Neural progenitor cell (in vitro differentiated cells): ENCODE measurements around the gene IL36RN. TPM values are rescaled to one million over a fixed set of nuclear protein-coding genes. Genes with fewer than 3 reads are reported as not detected.
A peak's percentile ranks its signal among the peaks of the same experiment; 100 is the strongest.

ENCODE experiments used
- DNase-seq: peaks from one replicate; pipeline ENCODE4 v3.0.0-alpha.2; 2016; ENCODE audit warnings: low spot score
- H2AFZ ChIP-seq: fragments of 200-600 bp; sonication (generic); replicated peaks from 2 replicates; pipeline ENCODE4 v1.6.1; 2016; ENCODE audit warnings: antibody characterized with exemption
- H3F3A ChIP-seq: fragments of 200-600 bp; sonication (generic); 2 replicates; pipeline ENCODE4 v1.6.1; 2016; ENCODE audit warnings: antibody characterized with exemption, low read depth
- H3K27ac ChIP-seq: fragments of 200-600 bp; sonication (generic); 2 replicates; pipeline ENCODE4 v1.5.1; 2016; ENCODE audit warnings: mild to moderate bottlenecking
- H3K27me3 ChIP-seq: fragments of 200-600 bp; sonication (generic); 2 replicates; pipeline ENCODE4 v1.6.1; 2016; ENCODE audit warnings: mild to moderate bottlenecking, moderate library complexity
- H3K36me3 ChIP-seq: fragments of 200-600 bp; sonication (generic); 2 replicates; pipeline ENCODE4 v1.5.1; 2016
- H3K4me1 ChIP-seq: fragments of 200-600 bp; sonication (generic); 2 replicates; pipeline ENCODE4 v1.6.1; 2016; ENCODE audit warnings: mixed run types
- H3K4me2 ChIP-seq: fragments of 200-600 bp; sonication (generic); 2 replicates; pipeline ENCODE4 v1.6.1; 2016
- H3K4me3 ChIP-seq: fragments of 200-600 bp; sonication (generic); 2 replicates; pipeline ENCODE4 v1.5.1; 2016
- H3K79me2 ChIP-seq: fragments of 200-600 bp; sonication (generic); 2 replicates; pipeline ENCODE4 v1.6.1; 2016; ENCODE audit warnings: low read depth
- H3K9ac ChIP-seq: fragments of 200-600 bp; sonication (generic); 2 replicates; pipeline ENCODE4 v1.6.1; 2016
- H3K9me3 ChIP-seq: fragments of 200-600 bp; sonication (generic); 2 replicates; pipeline ENCODE4 v1.5.1; 2016; ENCODE audit warnings: low read depth
- H4K20me1 ChIP-seq: fragments of 200-600 bp; sonication (generic); 2 replicates; pipeline ENCODE4 v1.6.1; 2016; ENCODE audit warnings: low read depth
- H3K27ac Mint-ChIP-seq: 3 replicates; pipeline ENCODE4 v1.8.0; 2021; ENCODE audit warnings: mixed read lengths
- H3K27me3 Mint-ChIP-seq: 2 replicates; pipeline ENCODE4 v1.8.0; 2022; ENCODE audit warnings: low read depth, mild to moderate bottlenecking, inconsistent platforms, moderate library complexity, mixed read lengths; ENCODE audit not compliant: insufficient read depth
- H3K36me3 Mint-ChIP-seq: 3 replicates; pipeline ENCODE4 v1.8.0; 2021; ENCODE audit warnings: mixed read lengths
- H3K4me1 Mint-ChIP-seq: 3 replicates; pipeline ENCODE4 v1.8.0; 2021; ENCODE audit warnings: mixed read lengths
- H3K4me3 Mint-ChIP-seq: 3 replicates; pipeline ENCODE4 v1.8.0; 2021; ENCODE audit warnings: mild to moderate bottlenecking, moderate library complexity, mixed read lengths
- H3K9me3 Mint-ChIP-seq: 3 replicates; pipeline ENCODE4 v1.8.0; 2020; ENCODE audit warnings: mixed read lengths
- CTCF ChIP-seq: fragments of 200-600 bp; sonication (generic); IDR thresholded peaks from 2 replicates; pipeline ENCODE4 v1.5.1; 2017; ENCODE audit warnings: antibody characterized with exemption, mild to moderate bottlenecking
- EZH2 ChIP-seq: fragments of 200-600 bp; sonication (generic); IDR thresholded peaks from 2 replicates; pipeline ENCODE4 v1.6.1; 2017; ENCODE audit warnings: antibody characterized with exemption, mild to moderate bottlenecking, moderate library complexity
- EZH2phosphoT487 ChIP-seq: fragments of 200-600 bp; sonication (generic); IDR thresholded peaks from 2 replicates; pipeline ENCODE4 v1.6.1; 2017; ENCODE audit warnings: antibody characterized with exemption
- total RNA-seq: library from RNA; depleted of rRNA; stranded (reverse); fragments of >200 nt; gene quantifications from 2 replicates; pipeline ENCODE4 v1.2.3, GENCODE V29; 2015; ENCODE audit warnings: low replicate concordance

The IL36RN gene
- total RNA-seq, 1 donor from 2014 or later = not detected

- no peaks in the 10 kb centered on the region for H3K9me3 Mint-ChIP-seq
- Histone ChIP-seq H3K9me3 (no peaks in the 10 kb centered on the region), H3F3A (no peaks in the 10 kb centered on the region), H3K27ac (no peak overlapping the region), H3K9ac (no peak overlapping the region), H2AFZ (no peak overlapping the region), H3K79me2 (no peaks in the 10 kb centered on the region), H3K27me3 (peaks cover 34% of the 10 kb centered on the region), H3K4me2 (no peak overlapping the region), H3K4me3 (no peak overlapping the region), H4K20me1 (no peaks in the 10 kb centered on the region), H3K36me3 (no peaks in the 10 kb centered on the region), H3K4me1 (no peaks in the 10 kb centered on the region)
- H3K27ac Mint-ChIP-seq = no peak overlapping the region
- no peaks in the 10 kb centered on the region for H3K4me1 Mint-ChIP-seq
- H3K27me3 Mint-ChIP-seq = peaks cover 9% of the 10 kb centered on the region
- no peak overlapping the region for H3K4me3 Mint-ChIP-seq
- TF ChIP-seq CTCF (no peak), EZH2 (no peak), EZH2phosphoT487 (no peak)
- no peaks in the 10 kb centered on the region for H3K36me3 Mint-ChIP-seq
- DNase-seq = no peak
Measured at GRCh38 chr2:113083296-113083695, 24.3 kb downstream of the IL36RN start.

- H3K27ac Mint-ChIP-seq = no peak overlapping the region
- Histone ChIP-seq H3F3A (no peaks in the 10 kb centered on the region), H3K27me3 (peaks cover 41% of the 10 kb centered on the region), H3K4me1 (no peaks in the 10 kb centered on the region), H3K4me2 (no peak overlapping the region), H3K4me3 (no peak overlapping the region), H3K9me3 (no peaks in the 10 kb centered on the region), H3K79me2 (no peaks in the 10 kb centered on the region), H3K9ac (no peak overlapping the region), H2AFZ (no peak overlapping the region), H3K27ac (no peak overlapping the region), H4K20me1 (no peaks in the 10 kb centered on the region), H3K36me3 (no peaks in the 10 kb centered on the region)
- H3K9me3 Mint-ChIP-seq = no peaks in the 10 kb centered on the region
- H3K36me3 Mint-ChIP-seq = no peaks in the 10 kb centered on the region
- H3K4me1 Mint-ChIP-seq = no peaks in the 10 kb centered on the region
- no peak for DNase-seq
- H3K27me3 Mint-ChIP-seq = peaks cover 7% of the 10 kb centered on the region
- no peak overlapping the region for H3K4me3 Mint-ChIP-seq
- TF ChIP-seq EZH2phosphoT487 (no peak), CTCF (peak; percentile 37)
Measured at GRCh38 chr2:113084249-113085000, 25.4 kb downstream of the IL36RN start.

- H3K4me3 ChIP-seq = no peak overlapping the region
- H3K27me3 ChIP-seq = peaks cover 49% of the 10 kb centered on the region
- H3K9me3 Mint-ChIP-seq = no peaks in the 10 kb centered on the region
- no peak overlapping the region for H2AFZ ChIP-seq
- no peak overlapping the region for H3K27ac ChIP-seq
- no peaks in the 10 kb centered on the region for H3K9me3 ChIP-seq
- H3K4me1 Mint-ChIP-seq = no peaks in the 10 kb centered on the region
- H4K20me1 ChIP-seq = no peaks in the 10 kb centered on the region
- H3K27ac Mint-ChIP-seq = no peak overlapping the region
- H3F3A ChIP-seq = no peaks in the 10 kb centered on the region
- H3K36me3 ChIP-seq = no peaks in the 10 kb centered on the region
- DNase-seq = no peak
- TF ChIP-seq EZH2phosphoT487 = no peak
- no peak for TF ChIP-seq EZH2
- TF ChIP-seq CTCF = no peak
- no peak overlapping the region for H3K4me2 ChIP-seq
- H3K36me3 Mint-ChIP-seq = no peaks in the 10 kb centered on the region
- H3K9ac ChIP-seq = no peak overlapping the region
- H3K4me1 ChIP-seq = no peaks in the 10 kb centered on the region
- no peak overlapping the region for H3K4me3 Mint-ChIP-seq
- H3K79me2 ChIP-seq = no peaks in the 10 kb centered on the region
- peaks cover 7% of the 10 kb centered on the region for H3K27me3 Mint-ChIP-seq
Measured at GRCh38 chr2:113085542-113085941, 26.5 kb downstream of the IL36RN start.
